Iris pigment epithelial cell (primary cell): ENCODE measurements around the gene FBXO15.
A peak's percentile ranks its signal among the peaks of the same experiment; 100 is the strongest.

ENCODE experiments used
- DNase-seq: peaks from one replicate; pipeline ENCODE4 v3.0.0-alpha.2; 2011; ENCODE audit warnings: low read depth

FBXO15 gene

GRCh38 chr18:74153793-74154192, 6.2 kb upstream of the FBXO15 start:
- DNase-seq, result no peak

DNA sequence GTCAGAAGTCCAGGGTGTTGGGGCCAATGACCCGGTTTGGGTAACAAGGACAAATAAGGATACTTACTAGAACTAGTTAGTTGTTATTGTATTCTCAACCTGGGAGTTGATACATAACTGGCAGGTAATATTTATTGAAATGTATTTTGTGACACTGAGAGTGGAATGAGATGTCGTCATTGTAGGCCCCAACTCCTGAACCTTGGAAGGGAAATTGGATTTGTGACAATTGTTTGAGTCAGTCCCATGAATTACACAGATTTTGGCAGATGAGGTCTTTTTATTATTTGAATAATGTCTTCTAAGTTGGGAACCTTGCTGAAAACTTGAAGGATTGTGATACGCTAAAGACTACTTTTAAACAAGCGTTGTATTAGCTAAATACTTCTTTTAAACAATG, 5.7 kb upstream of the FBXO15 start:
- no peak for DNase-seq

- DNase-seq, result no peak
Observed at GRCh38 chr18:74152857-74153256, 5.2 kb upstream of the FBXO15 start.

DNA sequence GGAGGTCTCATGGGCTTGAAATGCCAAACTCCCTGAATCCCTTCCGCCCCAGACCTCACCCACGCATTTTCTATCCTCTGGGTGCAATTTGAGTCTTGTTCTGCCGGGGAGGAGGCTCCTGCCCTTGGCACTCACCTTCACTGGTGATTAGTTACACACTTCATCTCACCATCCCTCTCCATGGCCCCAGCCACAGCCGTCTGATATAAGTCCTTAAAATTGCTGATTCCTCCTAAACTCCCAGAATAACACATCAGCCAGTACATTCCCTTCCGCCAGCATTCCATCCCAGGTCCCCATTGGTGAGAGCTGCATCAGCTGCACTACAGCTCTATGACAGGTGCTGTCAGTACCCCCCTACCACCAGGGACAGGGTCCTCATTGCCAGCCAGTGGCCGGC, 4.6 kb upstream of the FBXO15 start:
- DNase-seq, result no peak

DNA sequence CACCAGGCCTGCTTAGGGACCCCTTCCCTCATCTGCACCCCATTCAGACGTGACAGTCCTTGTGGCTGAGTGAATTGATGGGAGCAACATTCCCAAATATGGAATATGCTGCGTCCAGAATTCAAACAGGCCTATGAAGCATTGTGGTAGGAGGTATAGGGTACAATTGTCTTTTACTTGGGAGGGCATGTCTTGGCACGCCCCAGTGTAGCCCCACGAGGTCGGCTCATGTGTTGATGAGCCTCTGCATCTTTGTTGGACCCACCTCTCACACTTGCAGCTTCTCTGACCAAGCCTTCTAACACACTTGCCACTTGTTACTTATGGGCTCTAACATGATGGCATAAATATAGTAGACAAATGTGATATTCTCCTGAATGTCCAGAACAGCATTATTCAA, 2.2 kb upstream of the FBXO15 start:
- no peak for DNase-seq

GRCh38 chr18:74148543-74149070, 973 bp upstream of the FBXO15 start:
- peak; percentile 6 for DNase-seq

DNA sequence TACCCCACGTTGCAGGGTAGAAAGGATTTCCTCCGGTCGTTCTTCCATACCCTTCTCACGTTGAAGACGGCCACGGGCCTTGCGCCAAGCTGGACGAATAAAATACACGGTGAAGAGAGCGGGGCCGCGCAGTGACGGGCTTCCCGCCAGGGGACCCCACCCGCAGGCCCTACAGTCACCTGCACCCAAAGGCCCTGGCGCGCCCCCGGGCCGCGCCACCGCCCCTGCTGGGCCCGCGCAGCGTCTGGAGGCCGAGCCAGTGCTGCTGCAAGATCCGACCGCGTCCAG, 199 bp downstream of the FBXO15 start:
- peak; percentile 7 for DNase-seq

DNA sequence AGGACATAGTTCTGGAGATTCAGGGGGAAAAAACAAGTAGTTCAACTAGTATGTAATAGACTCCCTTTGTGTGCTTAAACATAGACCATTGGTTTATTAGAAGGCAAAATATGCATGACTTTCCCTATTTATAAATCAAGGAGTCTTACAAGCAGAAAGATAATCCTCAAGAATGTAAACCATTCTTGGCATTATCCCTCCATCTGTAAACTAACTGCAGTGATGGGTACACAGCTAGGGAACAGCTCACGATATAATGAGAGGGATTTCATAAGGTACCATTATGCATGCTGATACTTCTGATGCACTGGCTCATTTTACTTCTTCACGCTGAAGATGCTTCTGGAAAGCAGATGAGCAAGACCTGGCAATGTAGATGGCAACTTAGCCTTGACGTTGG, 878 bp downstream of the FBXO15 start:
- peak; percentile 84 for DNase-seq

GRCh38 chr18:74142252-74142651, 5.4 kb downstream of the FBXO15 start:
- DNase-seq, result no peak

DNA sequence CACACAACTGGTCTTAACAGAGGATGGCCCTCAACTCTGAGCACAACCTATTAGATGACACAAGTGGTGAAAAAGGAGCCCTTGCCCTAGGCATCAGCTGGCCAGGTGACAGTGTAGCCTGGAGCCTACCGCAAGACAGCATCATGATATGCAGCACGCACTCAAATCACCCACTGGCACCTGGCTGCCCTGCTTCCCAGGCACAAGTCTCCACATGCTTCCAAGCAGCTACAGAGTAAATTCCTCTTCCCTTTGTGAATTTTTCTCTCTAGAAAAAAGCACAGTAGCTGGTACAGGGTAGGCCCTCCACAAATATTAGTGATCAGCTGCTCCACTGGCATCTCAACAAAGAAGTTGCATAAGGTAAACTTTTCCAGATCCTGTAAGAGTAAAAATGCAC, 6.0 kb downstream of the FBXO15 start:
- no peak for DNase-seq

- DNase-seq, result no peak
Observed at GRCh38 chr18:74140582-74140981, 7.1 kb downstream of the FBXO15 start.

- DNase-seq, result peak; percentile 67
Observed at GRCh38 chr18:74139888-74140287, 7.7 kb downstream of the FBXO15 start.

DNA sequence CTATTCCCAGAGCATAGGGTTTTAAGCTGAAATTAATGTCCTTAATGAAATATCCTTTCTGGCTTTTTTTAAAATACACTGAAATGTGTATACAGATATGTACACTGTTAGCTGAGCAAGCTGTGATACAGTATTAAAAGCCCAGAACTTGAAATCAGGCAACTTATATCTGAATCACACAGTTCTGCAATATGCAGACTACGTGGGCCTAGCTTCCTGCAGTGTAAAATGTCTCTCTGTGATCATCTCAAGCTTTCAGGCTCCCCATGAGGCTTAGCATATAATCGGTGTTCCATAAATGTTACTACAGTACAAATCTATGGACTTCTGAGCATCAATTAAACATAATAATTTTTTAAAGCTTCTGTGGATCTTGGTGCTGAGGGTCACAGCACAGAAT, 8.2 kb downstream of the FBXO15 start:
- DNase-seq, result no peak

DNA sequence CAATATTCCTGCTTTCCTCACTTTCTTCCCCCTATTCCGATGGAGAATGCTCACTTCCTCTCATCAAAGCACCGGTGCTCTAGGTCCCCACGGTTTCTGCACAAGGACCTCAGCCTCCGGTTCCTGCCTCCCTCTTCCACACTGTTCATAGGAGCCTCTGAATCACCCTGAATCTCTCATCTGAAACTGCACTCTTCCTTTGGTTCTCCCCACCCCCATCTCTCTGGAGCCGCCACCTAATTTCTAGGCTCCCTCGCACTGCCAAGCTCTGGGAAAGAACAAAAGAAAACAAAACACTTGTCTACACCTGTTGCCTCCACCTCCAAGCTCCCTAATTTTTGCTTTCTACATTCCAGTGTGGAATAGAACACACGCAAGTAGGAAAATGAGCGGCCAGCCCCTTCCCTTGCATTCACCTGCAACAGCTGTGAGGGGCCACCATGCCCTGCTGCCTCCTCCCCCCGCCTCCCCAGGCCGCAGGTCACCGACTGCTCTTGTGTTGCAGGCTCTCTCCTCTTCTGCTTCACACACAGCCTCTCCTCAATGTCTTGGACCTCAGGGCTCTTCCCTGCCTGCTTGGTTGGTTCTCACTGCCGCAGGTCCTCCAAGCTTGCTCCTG, 9.6 kb downstream of the FBXO15 start:
- DNase-seq, result no peak

GRCh38 chr18:74132201-74132600, 15.4 kb downstream of the FBXO15 start:
- no peak for DNase-seq

GRCh38 chr18:74131124-74131523, 16.5 kb downstream of the FBXO15 start:
- DNase-seq, result no peak

DNA sequence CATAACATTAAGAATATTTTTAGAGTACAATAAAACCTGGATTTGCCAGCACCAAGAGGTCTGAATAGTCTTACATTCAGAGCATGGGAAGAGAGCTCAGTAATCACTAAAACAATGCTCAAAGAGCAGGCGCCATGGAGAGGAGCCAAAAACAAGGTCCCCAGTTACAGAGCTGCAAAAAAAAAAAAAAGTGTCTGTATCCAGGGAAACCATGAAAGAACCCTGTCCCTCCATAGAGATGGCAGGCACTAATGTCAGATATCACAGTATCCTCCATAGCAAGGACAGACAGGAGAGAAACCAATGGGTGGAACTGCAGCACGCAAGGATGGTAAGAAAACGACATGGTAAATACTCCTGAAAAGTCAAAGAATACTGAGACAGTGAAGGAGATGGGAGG, 19.5 kb downstream of the FBXO15 start:
- DNase-seq, result no peak

GRCh38 chr18:74126684-74127655, 20.7 kb downstream of the FBXO15 start:
- no peak for DNase-seq

DNA sequence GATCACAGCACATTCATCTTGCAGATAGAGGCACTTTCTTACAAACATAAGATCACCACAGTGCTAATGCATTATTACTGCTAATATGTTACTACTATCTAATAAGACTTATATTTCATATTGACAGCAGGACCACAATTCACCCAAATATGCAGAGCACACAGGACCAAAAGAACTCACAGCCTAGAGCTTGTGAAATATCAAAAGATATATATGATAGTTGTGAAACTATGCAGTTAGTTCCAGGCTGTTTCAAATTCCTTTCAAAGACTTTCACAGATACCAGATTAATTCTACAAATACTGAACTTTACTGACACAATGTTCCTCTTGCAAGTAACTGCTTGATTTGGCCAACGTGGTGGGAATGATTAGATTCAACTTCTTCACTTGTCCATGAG, 23.0 kb downstream of the FBXO15 start:
- no peak for DNase-seq

- DNase-seq, result no peak
Observed at GRCh38 chr18:74123200-74123599, 24.4 kb downstream of the FBXO15 start.

GRCh38 chr18:74116633-74117554, 30.7 kb downstream of the FBXO15 start:
- peak; percentile 52 for DNase-seq

GRCh38 chr18:74115046-74115445, 32.6 kb downstream of the FBXO15 start:
- DNase-seq, result peak; percentile 58
